HTR-8/SVneo (cell line): Measurements from ENCODE around the gene DTNB.
A peak's percentile ranks its signal among the peaks of the same experiment; 100 is the strongest.
"Not testable (repeated sequence)": the region's sequence is repeated elsewhere in the genome, so short reads cannot be mapped to it uniquely, and the experiment has no call there.

Experiments
- DNase-seq: peaks from one replicate; pipeline ENCODE4 v3.0.0; 2011; ENCODE audit warnings: low spot score, mixed read lengths; ENCODE audit not compliant: insufficient read length
- FAIRE-seq: peaks from 2 replicates; lab custom pipeline; 2011; peaks lifted over from hg19 to GRCh38; lab: Jason Lieb, UNC

The DTNB gene

DNA sequence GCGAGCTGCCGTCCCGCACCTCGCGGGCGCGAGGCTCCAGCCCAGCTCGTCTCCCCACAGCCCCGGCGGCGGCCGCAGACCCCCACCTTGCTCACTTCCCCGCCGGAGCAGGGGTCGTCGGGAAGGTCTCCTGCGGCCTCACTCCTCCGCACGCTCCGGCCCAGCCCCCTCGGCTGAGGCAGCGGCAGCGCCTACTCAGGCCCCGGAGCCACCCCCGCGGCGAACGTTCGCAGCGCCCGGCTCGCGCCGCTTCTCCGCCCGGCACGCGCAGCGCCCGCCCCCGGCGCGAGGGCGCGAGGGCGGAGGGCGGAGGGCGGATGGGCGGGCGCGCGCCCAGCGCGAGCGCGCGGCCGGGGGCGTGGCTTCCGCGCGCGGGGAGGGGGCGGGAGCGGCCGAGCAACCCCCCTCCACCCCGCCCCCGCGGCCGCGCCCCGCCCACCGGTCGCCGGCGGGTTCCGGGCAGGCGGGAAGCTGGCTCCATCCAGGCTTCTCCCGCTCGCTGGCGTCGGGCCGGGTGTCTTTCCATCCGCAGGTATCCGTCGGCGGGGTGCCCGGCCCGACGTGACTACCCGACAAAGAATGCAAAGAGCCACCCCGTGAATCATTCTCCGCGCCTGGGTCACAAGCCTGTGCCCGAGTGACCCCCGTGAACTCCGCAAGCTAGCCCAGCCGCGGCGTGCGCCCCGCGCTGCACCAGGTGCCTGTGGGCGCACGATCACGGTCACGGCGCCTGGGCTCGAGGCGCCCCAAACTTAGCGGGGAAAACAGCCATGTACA, at the start of gene DTNB:
DTNB (minus strand) TSS at position 278 of the 777 bp plus-strand sequence. CDS start 20,917 bp downstream, outside the sequence.
- FAIRE-seq (peak; percentile 54), DNase-seq (peak; percentile 80)

DNA sequence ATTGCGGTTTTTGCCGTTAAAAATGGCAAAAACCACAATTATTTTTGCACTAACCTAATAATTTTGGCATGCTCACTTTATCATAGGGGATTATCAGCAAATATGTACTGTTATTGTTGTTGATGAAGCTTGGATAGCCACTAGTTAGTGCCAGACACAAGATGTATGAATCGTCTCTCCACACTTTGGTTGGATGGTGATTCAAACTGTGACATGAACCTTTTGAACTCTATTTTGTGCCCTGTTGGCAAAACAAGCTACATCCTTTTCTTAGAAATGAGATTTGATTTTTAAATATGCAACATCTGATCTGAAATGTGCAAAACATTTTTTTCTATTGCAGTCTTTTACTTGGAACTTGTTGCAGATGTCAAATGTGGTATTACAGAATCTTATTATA, 48.8 kb upstream of the DTNB start:
- FAIRE-seq, result no peak
- DNase-seq, result no peak

DNA sequence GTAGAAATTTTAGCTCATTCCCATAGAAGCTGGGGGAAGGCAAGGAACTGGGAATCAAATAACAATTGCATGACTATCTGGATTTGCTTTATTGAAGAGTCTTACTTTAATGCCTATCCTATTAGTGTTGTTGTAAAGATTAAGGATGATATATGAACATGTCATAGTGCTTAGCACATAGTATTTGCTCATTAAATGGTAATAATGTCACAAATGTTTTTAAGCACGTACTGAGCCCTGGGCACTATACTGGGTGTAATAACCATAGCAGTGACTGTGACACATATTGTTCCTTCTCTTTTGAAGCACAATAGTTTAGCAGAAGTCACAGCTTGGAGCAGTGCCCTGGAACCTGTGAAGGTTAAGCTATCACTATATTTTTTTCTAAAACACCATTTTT, 47.2 kb upstream of the DTNB start:
- FAIRE-seq (no peak), DNase-seq (no peak)

DNA sequence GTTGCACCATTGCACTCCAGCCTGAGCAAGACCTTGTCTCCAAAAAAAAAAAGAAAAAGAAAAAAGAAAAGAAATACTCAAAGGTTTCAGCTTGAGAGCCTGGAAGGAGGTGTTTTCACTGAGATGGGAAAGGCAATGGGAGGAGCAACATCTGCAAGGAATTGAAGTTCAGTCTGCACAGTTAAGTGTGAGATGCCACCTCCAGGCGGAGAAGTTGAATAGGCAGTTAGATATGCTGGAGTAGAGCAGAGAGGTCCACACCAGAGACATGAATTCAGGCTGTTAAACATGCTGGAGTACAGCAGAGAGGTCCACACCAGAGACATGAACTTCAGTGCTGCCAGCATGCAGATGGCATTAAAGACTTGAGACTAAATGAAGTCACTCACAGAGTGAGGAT, 41.4 kb upstream of the DTNB start:
- FAIRE-seq, result peak; percentile 73
- no peak for DNase-seq

DNA sequence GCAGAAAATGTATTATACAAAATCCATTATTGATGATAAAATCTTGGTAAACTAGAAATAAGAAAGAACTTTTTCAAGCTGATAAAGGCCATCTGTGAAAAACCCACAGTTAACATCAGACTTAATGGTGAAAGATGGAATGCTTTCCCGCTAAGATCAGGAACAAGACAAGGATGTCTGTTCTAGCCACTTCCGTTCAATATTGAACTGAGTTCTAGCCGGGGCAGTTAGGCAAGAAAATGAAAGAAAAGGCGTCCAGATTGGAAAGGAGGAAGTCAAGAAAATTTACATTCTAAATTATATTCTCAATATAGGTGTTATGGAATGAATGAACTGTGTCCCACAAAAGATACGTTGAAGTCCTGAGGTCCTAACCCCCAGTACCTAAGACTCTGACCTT, 39.1 kb upstream of the DTNB start:
- DNase-seq (no peak), FAIRE-seq (no peak)

DNA sequence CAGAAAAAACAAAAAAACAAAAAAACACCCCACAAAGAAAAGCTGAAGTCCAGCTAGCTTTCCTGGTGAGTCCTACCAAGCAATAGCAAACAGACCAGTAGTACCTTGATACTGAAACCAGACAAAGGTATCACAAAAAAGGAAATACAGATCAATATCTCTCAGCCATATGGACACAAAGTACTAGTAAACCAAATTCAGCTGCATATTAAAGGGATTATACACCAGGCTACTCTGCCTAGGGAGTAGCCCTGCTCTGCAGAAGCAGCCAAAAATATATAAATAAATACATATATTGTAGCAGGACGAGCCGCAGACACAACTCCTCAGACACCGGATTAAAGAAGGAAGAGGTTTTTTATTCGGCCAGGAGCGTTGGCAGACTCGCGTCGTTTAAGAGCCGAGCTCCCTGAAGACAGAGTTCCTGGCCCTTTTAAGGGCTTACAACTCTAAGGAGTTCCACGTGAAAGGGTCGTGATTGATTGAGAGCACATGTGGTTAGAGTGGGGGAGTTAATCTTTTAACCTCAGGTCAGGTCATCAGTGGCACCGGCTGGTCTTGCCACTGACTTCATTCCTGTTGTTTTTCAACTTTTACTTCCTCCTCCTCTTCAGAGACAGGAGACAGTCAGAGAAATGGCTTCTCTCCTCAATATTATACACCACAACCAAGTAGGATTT, 38.4 kb upstream of the DTNB start:
- FAIRE-seq (no peak), DNase-seq (no peak)

DNA sequence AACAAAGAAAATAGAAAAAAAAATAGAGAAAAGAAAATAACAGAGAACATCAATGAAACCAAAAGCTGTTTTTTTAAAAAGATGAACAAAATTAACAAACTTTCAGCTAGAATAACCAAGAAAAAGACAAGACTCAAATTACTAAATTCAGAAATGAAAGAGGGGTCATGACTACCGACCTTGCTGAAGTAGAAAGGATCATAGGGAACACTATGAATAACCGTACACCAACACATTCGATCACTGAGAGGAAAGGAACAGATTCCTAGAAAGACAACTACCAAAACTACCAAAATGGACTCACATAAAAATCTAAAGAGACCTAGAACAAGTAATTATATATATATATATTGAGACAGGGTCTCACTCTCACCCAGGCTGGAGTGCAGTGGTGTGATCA, 37.4 kb upstream of the DTNB start:
- no peak for DNase-seq
- FAIRE-seq, result no peak

DNA sequence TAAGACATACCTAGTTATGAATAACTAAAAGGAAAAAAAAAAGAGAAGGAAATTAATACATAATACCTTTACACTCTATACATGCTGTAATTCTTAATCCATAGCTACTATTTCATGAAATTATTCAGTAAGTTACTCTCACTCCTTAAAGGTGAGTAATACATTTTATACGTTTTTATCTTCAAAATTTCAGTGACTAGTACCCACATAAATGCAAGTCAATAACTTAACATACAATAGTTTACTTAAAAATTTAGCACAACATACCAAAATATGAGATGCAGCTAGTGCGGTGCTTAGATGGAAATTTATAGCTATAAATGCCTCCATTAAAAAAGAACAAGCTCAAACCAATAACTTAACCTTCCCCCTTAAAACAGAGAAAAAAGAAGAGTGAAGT, 36.0 kb upstream of the DTNB start:
- DNase-seq (no peak), FAIRE-seq (no peak)

DNA sequence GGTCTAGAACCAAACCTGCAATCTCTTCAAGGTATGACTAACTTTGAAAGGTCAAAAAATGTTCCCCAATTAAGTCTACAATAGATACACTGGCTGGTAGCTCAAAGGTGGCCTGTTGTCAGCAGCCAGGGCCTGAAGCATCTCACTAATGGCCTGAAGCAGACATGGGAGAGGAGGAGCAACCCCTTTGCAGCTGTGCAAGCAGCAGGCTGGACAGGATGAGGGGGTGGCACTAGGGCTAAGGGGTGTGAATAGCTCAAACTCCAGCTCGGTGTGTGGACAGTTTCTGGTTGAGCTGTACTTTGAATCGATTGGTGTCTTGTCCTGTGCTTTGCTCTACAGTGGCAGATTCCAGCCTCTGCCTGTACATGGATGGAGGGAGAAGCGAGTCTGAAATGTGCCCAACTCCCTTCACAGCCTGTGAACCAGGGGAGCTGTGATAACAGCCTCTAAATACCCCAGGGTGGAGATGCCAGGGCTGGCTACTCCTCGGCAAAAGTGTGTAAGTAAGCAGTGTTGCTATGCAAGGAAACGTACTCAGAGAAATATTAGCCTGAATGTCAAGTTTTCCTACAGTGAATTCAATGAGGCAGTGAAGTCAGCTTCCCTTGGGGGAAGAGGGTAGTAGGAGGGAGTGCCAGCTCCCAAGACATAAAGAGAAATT, 34.7 kb upstream of the DTNB start:
- DNase-seq (no peak), FAIRE-seq (peak; percentile 48)

DNA sequence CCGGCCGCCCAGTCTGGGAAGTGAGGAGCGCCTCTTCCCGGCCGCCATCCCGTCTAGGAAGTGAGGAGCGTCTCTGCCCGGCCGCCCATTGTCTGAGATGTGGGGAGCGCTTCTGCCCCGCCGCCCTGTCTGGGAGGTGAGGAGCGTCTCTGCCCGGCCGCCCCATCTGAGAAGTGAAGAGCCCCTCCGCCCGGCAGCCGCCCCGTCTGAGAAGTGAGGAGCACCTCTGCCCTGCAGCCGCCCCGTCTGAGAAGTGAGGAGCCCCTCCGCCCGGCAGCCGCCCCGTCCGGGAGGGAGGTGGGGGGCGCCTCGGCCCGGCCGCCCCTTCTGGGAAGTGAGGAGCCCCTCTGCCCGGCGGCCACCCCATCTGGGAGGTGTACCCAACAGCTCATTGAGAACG, 32.2 kb upstream of the DTNB start:
- FAIRE-seq, result not testable (repeated sequence)

DNA sequence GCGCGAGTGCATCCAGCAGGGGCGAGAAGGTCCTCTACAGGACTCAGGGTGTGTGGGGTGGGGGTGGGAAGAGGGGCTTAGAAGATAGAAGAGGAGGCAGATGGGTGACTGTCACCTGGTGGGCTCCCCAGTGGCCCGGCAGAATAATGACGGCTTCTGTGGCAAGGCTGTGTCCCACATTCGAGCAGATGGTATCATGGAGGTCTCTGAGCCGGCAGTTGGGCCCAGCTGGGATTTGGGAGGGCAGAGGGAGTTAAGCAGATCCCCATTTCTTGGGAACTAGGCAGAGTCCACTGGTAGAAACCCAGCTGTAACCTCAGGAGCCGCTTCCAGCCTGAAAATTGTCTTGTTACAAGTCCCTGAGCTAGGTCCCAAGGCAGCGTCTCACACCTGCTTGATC, 28.4 kb upstream of the DTNB start:
- DNase-seq (no peak), FAIRE-seq (no peak)

More for the DNA sequence above, 32.2 kb upstream of the DTNB start:
- not testable (repeated sequence) for DNase-seq

DNA sequence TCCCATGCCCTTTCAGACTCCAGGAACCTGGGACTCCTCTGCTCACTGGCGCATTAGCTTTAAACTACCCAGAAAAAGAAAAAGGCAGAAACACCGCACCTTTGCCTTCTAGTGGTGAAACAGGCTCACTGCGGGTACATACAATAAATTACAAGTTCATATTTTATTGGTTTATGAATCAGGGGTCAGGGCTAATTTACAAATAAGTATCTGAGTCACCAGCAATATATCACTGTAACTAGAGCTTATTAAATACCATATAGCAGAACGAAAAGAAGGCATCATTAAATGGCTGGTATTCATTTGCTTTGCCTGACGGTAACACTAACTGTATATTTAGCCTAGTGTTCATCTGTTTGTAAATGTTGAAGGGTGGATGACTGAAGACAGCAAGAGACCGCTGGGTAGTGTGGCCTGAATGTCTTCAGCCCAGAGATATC, 26.9 kb upstream of the DTNB start:
- peak; percentile 63 for DNase-seq
- FAIRE-seq, result peak; percentile 16

DNA sequence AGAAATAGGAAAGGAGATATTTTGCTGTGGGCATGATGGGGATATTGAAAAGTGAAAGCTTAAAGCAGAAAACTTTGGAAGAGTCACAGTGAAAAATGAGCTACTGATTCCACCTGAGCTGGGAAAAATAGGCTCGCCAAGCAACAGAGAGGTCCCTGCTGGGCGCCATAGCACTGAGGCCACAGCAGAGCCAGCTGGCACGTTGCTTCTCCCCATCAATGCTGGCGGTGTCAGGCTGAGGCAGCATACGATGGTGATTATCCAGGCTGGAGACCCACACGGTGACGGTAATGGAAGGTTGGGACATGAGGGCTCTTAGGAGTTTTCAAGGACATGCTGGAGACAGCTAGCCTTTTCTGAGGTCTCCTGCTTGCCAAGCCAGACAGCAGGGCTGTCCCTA, 25.8 kb upstream of the DTNB start:
- no peak for FAIRE-seq
- no peak for DNase-seq

DNA sequence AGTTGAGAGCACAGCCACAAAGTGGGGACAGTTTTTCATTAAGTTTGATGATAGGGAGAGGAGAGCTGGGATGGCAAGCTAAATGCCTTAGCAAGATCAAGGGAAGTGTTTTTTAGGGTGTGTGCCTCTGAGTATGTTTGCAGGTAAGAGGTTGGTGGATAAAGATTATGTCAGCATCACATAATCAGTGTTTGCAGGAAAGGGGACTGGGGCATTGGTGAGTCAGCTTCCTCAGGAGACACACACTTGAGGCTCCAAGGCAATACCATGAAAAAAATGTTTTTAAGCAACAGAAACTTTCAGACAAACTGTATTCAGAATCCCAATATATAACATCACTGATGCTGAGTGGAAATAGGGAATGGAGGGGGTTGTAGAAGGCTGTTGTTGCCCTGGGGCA, 25.4 kb upstream of the DTNB start:
- FAIRE-seq, result no peak
- no peak for DNase-seq

DNA sequence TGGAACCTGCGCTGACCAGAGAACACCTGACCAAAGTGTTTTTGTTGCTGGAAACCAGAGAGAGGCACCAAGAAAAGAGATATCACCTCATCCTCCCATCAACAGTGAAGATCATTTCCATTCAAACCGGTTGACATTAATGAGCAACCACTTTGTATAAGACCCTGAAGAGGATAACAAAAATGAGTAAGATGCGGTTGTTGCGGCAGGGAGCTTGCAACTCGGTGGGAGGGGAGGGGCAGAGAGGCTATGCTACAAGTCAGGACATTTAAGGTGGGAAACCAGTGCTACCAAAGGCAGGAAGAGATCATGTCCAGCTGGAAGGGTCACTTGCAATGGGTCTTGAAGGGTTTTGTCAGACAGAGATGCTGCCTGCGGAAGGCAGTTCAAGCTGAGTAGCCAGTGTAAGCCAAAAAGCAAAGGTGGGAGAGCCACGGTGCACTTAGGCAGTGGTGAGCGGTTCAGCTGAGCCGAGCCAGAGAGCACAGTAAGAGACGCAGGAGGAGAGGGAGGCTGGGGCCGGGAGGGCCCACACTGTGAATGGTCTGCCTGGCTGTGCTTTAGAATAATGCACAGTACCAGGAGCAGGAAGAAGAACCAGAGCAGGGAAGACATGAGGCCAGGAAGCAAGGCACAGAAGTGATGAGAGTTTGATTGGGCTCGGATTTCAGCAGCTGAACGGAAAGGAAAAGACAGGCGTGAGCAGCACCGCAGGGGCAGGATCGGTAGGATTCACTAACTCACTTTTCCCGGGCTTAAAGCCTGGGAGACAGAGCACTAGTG, 24.4 kb upstream of the DTNB start:
- DNase-seq, result no peak

DNA sequence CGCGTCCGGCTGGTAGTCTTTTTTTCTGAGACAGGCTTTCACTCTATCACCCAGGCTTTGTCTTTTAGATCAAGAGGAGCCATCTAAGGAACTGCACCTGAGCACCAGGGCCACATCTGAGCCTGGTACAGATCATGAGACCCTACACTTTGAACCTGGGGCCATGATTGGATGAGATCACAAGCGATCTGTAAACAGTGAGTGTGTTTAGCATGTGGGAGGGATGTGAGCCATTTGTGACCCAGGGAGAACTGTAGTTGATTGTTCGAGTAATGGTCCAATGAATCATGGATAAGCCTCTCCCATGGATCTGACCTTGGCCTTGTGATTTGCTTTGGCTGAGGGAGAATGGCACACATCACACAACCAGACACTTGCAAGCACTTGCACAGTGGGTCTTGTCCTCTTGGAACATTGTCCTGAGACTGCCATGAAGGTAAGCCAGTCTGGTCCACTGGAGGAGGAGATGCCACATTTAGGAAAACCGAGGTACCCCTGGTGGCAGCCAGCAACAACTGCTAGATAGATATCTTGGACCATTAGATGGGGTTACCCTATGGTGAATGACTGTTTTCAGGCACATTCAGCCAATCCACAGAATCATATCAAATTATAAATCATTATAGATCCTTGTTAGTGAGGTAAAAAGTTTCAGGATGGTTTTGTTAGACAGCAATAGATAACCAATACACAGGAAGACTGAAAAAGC, 19.5 kb upstream of the DTNB start:
- FAIRE-seq, result peak; percentile 31
- no peak for DNase-seq

More for the DNA sequence above, 24.4 kb upstream of the DTNB start:
- no peak for FAIRE-seq

DNA sequence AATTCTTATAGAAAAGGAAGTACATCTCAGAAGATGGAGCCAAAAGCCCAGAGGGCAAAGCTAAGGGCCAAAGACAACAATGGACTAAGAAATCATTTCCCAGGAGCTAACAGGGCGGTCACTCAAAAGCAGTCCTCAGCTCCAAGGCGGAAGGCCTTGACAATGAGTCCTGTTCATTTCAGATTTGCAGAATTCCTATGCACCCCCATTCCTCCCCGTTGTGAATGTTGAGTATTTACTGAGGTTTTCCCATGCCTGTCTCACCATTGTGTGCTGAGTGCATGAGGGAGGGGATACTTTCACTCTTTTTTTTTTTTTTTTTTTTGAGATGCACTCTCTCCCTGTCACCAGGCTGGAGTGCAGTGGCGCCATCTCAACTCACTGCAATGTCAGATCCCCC, 18.8 kb upstream of the DTNB start:
- FAIRE-seq (no peak), DNase-seq (no peak)

DNA sequence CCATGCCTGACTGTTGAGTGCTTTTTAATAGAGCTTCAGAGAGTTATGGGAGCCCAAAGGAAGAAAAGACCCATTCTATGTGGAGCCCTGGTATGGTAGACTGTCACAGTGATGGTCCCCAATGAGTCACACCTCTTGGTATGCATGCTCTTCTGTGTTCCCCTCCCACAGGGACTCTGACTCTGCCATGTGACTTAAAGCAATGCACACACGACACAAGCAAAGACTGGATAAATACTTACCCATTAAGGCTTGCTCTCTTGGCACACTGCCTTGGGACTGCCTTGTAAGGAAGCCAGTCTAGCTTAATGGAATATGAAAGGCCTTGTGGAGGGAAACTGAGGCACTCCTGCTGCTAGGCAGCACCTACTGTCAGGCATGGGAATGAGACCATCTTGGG, 16.7 kb upstream of the DTNB start:
- peak; percentile 57 for DNase-seq
- FAIRE-seq, result no peak

DNA sequence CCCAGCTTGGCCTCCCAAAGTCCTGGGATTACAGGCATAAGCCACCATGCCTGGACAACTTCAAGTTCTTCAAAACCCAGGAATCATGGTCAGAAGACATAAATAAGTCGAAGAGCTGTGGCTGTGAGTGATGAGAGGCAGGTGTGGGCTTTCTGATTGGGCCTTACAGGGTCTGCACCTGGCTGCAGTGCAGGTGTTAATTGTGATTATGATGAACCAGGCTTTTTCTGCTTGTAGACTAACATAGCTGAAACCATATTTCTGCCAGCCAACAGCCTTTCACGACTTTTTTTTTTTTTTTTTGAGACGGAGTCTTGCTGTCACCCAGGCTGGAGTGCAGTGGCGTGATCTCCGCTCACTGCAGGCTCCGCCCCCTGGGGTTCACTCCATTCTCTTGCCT, 14.9 kb upstream of the DTNB start:
- DNase-seq, result no peak
- FAIRE-seq, result no peak

DNA sequence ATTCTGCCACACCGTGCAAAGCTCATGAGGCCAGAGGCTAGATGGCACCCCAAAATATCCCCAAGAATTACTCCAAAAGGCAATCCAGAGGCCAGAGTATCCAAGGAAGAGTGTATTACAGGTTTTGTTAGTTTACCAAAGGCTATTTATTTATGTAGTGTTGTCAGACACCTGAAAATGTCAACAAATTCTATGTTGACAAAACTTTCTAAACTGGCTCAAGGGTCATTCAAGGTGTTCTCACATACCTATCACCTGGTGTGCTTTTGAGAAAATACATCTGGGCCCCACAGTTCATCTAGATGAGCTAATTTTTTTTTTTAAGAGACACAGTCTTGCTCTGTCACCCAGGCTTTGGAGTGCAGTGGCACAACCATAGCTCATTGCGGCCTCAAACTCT, 12.4 kb upstream of the DTNB start:
- FAIRE-seq, result no peak
- no peak for DNase-seq
